ENCODE measurements around the gene IGFBP2. TPM values are rescaled to one million over a fixed set of nuclear protein-coding genes. Genes with fewer than 3 reads are reported as not detected.

IGFBP2 gene
- total and polyA plus RNA-seq, 10 donors = 61.3 to 334 (median 257) TPM

DNA sequence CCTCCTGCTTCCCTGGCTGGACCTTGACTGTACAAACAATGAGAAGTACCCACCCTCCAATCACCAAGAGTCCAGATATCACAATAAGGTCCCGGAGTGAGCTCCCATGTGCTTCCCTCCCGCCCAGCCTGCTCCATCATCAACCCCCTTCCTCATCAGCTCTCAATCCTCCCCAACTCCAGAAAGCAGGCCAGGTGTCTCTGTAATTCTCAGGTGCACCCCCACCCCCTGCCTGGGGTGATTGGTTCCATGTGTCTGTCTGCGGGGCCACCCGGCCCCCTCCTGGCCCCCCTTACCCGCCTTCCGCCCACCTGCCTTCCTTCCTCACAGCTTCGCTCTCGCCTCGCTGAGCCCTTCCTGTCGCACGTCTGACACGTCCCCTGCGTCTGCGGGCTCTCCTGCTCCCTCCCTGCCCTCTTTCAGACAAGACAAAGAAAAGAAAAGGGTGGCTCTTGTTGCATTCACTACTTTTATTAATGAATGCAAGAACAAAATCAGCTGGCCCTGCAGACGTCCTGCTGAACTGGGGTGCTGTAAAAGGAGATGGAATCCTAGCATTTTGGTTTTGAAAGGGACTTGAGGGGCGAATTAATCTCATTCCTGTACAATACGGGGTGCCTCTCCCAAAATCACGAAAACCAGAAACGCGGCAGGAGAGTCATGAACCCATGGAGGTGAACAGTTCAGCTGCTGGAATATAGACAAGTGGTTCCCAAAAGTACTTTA is 26.5 kb upstream of the IGFBP2 start:
- 23 to 36% (median 27%) methylated on average over 19 to 20 of the region's 20 CpGs for WGBS, 5 donors
- TF ChIP-seq POLR2AphosphoS5 (IDR thresholded peaks at IDR 0.05) = no peak
- TF ChIP-seq, protein P1, sequence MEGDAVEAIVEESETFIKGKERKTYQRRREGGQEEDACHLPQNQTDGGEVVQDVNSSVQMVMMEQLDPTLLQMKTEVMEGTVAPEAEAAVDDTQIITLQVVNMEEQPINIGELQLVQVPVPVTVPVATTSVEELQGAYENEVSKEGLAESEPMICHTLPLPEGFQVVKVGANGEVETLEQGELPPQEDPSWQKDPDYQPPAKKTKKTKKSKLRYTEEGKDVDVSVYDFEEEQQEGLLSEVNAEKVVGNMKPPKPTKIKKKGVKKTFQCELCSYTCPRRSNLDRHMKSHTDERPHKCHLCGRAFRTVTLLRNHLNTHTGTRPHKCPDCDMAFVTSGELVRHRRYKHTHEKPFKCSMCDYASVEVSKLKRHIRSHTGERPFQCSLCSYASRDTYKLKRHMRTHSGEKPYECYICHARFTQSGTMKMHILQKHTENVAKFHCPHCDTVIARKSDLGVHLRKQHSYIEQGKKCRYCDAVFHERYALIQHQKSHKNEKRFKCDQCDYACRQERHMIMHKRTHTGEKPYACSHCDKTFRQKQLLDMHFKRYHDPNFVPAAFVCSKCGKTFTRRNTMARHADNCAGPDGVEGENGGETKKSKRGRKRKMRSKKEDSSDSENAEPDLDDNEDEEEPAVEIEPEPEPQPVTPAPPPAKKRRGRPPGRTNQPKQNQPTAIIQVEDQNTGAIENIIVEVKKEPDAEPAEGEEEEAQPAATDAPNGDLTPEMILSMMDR (IDR thresholded peaks at IDR 0.05 in 8 of 11, conservative IDR thresholded peaks at IDR 0.05 in 3 of 11) = no peak
- TF ChIP-seq POLR2A (IDR thresholded peaks at IDR 0.05) = no peak
- Histone ChIP-seq H3K36me3 (no peaks in the 10 kb centered on the region), H3K27me3 (replicated peaks in 1 of 7) (peaks cover 0 to 32% (median 0%) of the 10 kb centered on the region in 7 donors), H3K9me3 (no peaks in the 10 kb centered on the region), H3K4me1 (peaks cover 0 to 9% (median 5%) of the 10 kb centered on the region in 6 donors), H3K27ac (no peak overlapping the region), H3K4me3 (peak overlapping the region in 1 of 8 donors; percentile 13)
- intact Hi-C loops (cut with DNase I; ENCODE audit: low total_unique reads) = no loop called here
- DNase-seq = peak; percentile 82

DNA sequence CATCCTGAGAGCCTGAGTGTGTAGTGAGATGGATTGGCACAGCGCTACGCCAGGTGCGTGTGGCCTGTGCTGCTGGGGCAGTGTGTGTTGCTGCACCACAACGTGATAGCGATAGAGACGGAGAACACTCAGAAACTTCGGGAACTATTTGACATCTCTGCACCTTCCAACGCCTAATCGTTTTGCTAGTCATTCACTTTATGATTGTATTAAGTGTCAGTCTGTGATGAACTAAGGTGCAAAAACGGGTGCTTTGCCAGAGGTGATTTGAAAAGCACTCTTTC is 26.0 kb upstream of the IGFBP2 start:
- Histone ChIP-seq H3K4me1 (peaks cover 0 to 9% (median 5%) of the 10 kb centered on the region in 6 donors), H3K27me3 (replicated peaks in 1 of 7) (peaks cover 0 to 27% (median 0%) of the 10 kb centered on the region in 7 donors), H3K36me3 (no peaks in the 10 kb centered on the region), H3K9me3 (no peaks in the 10 kb centered on the region), H3K27ac (no peak overlapping the region), H3K4me3 (no peak overlapping the region)
- no peak for DNase-seq
- intact Hi-C loops (cut with DNase I; ENCODE audit: low total_unique reads) = no loop called here
- 83 to 92% (median 88%) methylated on average over 10 of the region's 10 CpGs for WGBS, 5 donors
- no peak for TF ChIP-seq POLR2A (IDR thresholded peaks at IDR 0.05)

DNA sequence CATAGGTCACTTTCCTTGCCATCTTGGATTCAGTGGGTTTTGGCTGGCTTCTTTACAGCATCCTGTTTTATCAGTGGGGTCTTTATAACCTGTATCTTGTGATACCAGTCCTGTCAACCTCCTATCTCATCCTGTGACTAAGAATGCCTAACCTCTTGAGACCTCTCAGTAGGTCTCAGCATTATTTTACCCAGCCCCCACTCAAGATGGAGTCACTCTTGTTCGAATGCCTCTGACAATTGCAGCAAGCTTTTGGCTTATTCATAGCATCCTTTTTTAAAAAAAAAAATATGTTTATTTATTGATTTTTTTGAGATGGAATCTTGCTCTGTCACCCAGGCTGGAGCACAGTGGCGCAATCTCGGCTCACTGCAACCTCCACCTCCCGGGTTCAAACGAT is 24.7 kb upstream of the IGFBP2 start:
- no peak for TF ChIP-seq POLR2AphosphoS5 (IDR thresholded peaks at IDR 0.05)
- TF ChIP-seq, protein P1 (IDR thresholded peaks at IDR 0.05 in 8 of 11, conservative IDR thresholded peaks at IDR 0.05 in 3 of 11) = no peak
- TF ChIP-seq POLR2A (IDR thresholded peaks at IDR 0.05) = no peak
- Histone ChIP-seq H3K27ac (no peak overlapping the region), H3K27me3 (replicated peaks in 1 of 7) (peaks cover 0 to 24% (median 0%) of the 10 kb centered on the region in 7 donors), H3K4me1 (peaks cover 0 to 9% (median 5%) of the 10 kb centered on the region in 6 donors), H3K9me3 (no peaks in the 10 kb centered on the region), H3K36me3 (no peaks in the 10 kb centered on the region), H3K4me3 (no peak overlapping the region)
- WGBS, 5 donors = 92 to 96% (median 96%) methylated on average over 5 of the region's 5 CpGs
- intact Hi-C loops (cut with DNase I; ENCODE audit: low total_unique reads) = no loop called here
- DNase-seq = no peak

DNA sequence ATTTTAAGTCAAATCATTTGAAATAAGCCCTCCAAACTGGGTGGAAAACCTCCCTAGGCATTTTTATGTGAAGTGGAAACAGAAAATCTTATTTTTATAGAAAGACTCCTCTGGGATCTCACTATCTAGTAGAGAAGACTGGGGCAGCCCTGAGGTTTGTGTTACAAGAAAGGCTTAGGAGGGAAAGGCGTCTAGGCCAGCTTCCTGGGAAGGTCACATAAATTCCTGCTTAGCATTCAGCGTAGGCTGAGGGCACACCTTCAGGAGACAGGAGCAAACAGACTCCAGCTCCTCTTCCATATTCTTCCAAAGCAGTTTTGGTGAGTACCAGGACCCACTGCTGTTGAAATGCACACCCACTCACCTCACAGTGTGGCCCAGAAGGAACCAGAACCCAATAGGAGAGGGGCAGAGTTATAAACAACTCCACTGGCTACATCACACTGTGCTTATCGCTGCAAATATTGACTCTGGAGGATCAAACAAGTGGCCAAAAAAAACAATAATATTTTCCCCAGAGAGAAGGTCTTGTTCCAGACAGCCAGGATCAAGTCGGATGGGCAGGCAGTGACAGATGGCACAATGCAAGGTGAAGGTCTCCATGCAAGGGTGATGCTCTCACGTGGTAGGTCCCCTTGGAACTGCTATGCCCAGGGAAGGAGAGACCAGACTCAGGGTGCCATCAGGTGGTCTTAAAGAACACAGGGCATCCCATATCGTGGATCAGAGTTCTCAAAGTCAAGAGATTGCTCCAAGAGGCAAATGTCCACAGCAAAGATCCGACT is 17.7 kb upstream of the IGFBP2 start:
- intact Hi-C loops (cut with DNase I; ENCODE audit: low total_unique reads) = no loop called here
- H3K4me3 ChIP-seq = no peak overlapping the region
- no peaks in the 10 kb centered on the region for H3K27me3 ChIP-seq (replicated peaks in 1 of 7)
- whole genome bisulfite sequencing, 5 donors = 73 to 86% (median 80%) methylated on average over 7 of the region's 7 CpGs
- peaks cover 0 to 9% (median 0%) of the 10 kb centered on the region in 6 donors for H3K4me1 ChIP-seq
- H3K9me3 ChIP-seq = no peaks in the 10 kb centered on the region
- TF ChIP-seq, protein P1 (IDR thresholded peaks at IDR 0.05 in 8 of 11, conservative IDR thresholded peaks at IDR 0.05 in 3 of 11) = no peak
- TF ChIP-seq POLR2A (IDR thresholded peaks at IDR 0.05) = no peak
- no peak for TF ChIP-seq POLR2AphosphoS5 (IDR thresholded peaks at IDR 0.05)
- no peaks in the 10 kb centered on the region for H3K36me3 ChIP-seq
- no peak for DNase-seq
- H3K27ac ChIP-seq = no peak overlapping the region

Measured in spleen (tissue), 11 donors.